GM21717 (cell line): ENCODE data around the gene F13B.
"Not testable (repeated sequence)": the region's sequence is repeated elsewhere in the genome, so short reads cannot be mapped to it uniquely, and the experiment has no call there.

ENCODE experiments used
- ATAC-seq: cut with Tn5 transposase; IDR thresholded peaks from one replicate; pipeline ENCODE4 v1.9.1; 2021; ENCODE audit warnings: mild to moderate bottlenecking, moderate library complexity; ENCODE audit not compliant: unreplicated experiment

The F13B gene

GRCh38 chr1:197049100-197049499, 18.0 kb downstream of the F13B start:
- ATAC-seq: no peak

- ATAC-seq: no peak
These were observed 24.3 kb downstream of the F13B start for GRCh38 chr1:197042676-197043341.

GRCh38 chr1:197041486-197042353, 25.3 kb downstream of the F13B start:
- ATAC-seq: peak; percentile 97

GRCh38 chr1:197036861-197037260, 30.2 kb downstream of the F13B start:
- ATAC-seq: no peak

- not testable (repeated sequence) for ATAC-seq
These were observed 32.3 kb downstream of the F13B start for GRCh38 chr1:197034631-197035339.

GRCh38 chr1:197029749-197030148, 37.3 kb downstream of the F13B start:
- ATAC-seq: no peak

- no peak for ATAC-seq
These were observed 39.7 kb downstream of the F13B start for GRCh38 chr1:197027359-197027758.

GRCh38 chr1:197024460-197024859, 42.6 kb downstream of the F13B start:
- no peak for ATAC-seq

- no peak for ATAC-seq
These were observed 45.3 kb downstream of the F13B start for GRCh38 chr1:197021716-197022115.

- ATAC-seq: no peak
These were observed 49.4 kb downstream of the F13B start for GRCh38 chr1:197017558-197018146.

- ATAC-seq: no peak
These were observed 50.3 kb downstream of the F13B start for GRCh38 chr1:197016751-197017150.

GRCh38 chr1:197013234-197013633, 53.8 kb downstream of the F13B start:
- no peak for ATAC-seq

GRCh38 chr1:197011614-197012013, 55.4 kb downstream of the F13B start:
- no peak for ATAC-seq

GRCh38 chr1:197008861-197009260, 58.2 kb downstream of the F13B start:
- ATAC-seq: no peak

- ATAC-seq: no peak
These were observed 63.9 kb downstream of the F13B start for GRCh38 chr1:197003132-197003531.

GRCh38 chr1:197001828-197002227, 65.2 kb downstream of the F13B start:
- ATAC-seq: no peak

- ATAC-seq: no peak
These were observed 69.6 kb downstream of the F13B start for GRCh38 chr1:196997423-196997822.

- no peak for ATAC-seq
These were observed 73.1 kb downstream of the F13B start for GRCh38 chr1:196993916-196994315.

GRCh38 chr1:196991919-196992651, 75.0 kb downstream of the F13B start:
- ATAC-seq: not testable (repeated sequence)
